KOPT-K1 (cell line): Measurements from ENCODE around the gene HERC2.
"Not testable (repeated sequence)": the region's sequence is repeated elsewhere in the genome, so short reads cannot be mapped to it uniquely, and the experiment has no call there.

Experiments used
- H3K27ac ChIP-seq: fragments of 200-600 bp; sonication (generic); 2 replicates; pipeline ENCODE4 v1.5.1; 2016; ENCODE audit warnings: antibody characterized with exemption, mild to moderate bottlenecking, low read depth, low read length; ENCODE audit not compliant: poor library complexity, severe bottlenecking
- H3K36me3 ChIP-seq: fragments of 200-600 bp; sonication (generic); 2 replicates; pipeline ENCODE4 v1.5.1; 2017; ENCODE audit warnings: antibody characterized with exemption, mild to moderate bottlenecking, low read length, moderate library complexity; ENCODE audit not compliant: insufficient read depth
- H3K9me3 ChIP-seq: fragments of 200-600 bp; sonication (generic); 2 replicates; pipeline ENCODE4 v1.5.1; 2017; ENCODE audit warnings: antibody characterized with exemption, low read length, mild to moderate bottlenecking; ENCODE audit not compliant: insufficient read depth, poor library complexity, severe bottlenecking

The HERC2 gene

DNA sequence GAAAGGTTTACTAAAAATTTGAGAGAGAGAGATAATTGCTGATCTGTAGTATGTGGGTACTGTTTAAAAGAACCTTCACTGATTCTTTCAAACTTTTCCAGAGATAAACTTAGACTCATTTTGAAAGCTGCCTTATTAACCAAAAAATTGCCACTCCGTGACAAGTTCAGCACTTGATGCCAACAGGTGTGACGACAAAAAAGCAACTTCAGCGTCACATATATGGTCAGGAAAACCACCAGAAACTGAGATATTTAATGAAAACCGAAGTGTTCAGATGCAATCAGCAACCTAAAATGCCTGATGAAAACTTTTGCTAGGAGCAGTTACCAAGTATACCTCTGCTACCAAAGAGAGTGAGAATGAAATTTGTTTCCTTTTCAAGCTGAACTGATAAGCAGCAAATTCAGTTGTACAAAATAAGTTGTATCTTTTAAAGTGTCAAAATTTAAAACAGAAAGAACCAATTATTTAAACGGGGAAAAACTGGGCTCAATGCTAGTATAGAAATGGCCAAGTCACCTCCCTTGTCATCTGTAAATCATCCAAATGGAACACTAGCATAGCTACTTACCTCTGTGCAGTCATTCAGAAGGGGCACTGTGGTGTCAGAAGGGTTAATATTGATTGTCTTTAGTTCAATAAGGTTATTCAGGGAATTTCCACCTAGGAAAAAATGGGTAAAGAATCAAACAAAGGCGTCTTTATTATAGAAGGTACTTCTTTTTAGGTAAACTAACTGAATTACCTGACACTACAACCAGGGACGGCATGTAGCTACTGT, 131.4 kb downstream of the HERC2 start:
- Histone ChIP-seq H3K27ac (no peak overlapping the region), H3K36me3 (peaks cover 65% of the 10 kb centered on the region), H3K9me3 (no peaks in the 10 kb centered on the region)

DNA sequence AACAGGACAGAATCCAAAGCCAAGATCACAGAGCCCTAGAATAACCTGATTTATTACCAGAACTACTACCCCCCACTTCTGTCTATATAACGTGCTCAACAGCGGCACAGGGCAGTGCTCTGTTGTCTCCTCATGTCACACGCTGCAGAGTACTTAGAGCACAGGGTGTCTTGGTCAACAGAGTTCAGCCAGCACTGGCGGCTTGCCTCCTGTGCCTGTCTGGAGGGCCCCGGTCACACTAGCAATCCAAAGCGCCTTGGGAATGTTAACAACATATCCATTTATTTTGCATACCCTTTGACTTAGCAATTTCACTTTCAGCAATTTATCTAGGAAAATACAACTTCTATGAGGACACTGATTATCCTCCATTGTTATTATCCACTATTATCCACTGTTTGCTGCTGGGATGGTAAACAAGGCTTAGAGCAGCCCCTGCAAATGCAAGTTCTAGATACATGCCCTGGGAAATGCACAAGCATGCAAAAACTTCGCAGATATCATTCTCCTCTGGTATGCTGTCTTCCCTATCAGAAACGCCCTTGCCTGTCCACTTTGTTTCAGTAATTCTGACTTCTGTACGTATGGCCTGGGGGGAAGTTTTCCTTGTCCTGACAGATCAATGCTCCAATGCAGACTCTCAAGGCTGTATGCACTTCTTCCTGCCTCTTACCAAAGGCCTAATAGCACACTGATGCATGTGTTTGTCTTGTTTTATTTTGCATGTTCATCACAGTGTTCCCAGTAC, 136.7 kb downstream of the HERC2 start:
- Histone ChIP-seq H3K36me3 (peaks cover 74% of the 10 kb centered on the region), H3K9me3 (no peaks in the 10 kb centered on the region), H3K27ac (no peak overlapping the region)

DNA sequence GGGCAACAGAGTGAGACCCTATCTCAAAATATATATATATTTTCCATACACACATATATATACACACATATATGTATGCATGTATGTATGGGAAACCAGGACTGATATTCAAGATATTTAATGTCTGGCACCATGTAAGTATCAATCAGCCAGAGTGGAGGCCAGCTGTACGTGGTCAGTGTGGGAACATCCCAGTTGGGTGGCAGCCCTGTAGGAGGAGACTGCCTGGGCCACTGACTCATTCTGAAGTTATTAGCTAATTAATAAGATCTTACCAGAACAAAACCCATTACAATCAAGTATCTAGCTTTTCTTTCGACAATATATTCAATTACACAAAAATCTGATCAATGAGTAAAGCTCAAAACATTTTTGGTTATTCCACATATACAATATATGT, 137.8 kb downstream of the HERC2 start:
- peaks cover 69% of the 10 kb centered on the region for H3K36me3 ChIP-seq
- no peak overlapping the region for H3K27ac ChIP-seq
- no peaks in the 10 kb centered on the region for H3K9me3 ChIP-seq

DNA sequence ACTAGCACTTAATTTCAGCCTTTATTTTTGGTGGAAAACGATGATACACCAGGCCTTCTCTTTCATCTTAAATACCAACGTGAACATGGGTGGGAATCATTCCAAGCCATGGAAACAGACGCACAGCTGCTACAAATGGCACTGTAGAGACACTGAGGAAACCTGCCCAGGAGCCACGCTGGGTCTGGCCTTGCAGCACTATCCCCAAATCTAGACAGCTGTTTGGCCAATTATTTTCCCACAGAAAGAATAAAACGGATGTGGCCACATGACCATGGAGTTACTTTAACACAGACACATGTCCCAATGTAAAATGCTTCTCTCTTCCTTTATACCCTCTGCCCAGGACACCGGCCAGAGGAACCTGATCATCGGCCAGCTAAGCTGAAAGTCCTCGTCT, 139.2 kb downstream of the HERC2 start:
- H3K36me3 ChIP-seq, result peaks cover 61% of the 10 kb centered on the region
- no peaks in the 10 kb centered on the region for H3K9me3 ChIP-seq
- H3K27ac ChIP-seq, result no peak overlapping the region

DNA sequence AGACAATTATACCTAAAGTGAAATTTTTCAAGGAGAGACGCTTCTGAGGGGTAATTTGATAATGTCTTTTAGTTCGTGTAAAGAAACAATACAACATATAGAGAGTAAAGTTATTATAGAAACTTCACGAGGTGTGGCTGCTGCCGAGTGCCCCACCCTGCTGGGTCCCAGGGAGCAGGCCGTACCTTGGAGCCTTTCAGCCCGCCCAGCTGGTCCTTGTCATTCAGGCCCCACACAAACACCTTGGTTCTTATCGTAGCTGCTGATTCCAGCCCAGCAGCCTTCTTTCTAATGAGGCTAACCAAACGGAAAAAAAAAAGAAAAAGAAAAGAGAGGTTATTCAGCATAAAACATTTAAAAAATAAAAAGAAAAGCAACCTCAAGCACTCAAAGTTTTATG, 139.8 kb downstream of the HERC2 start:
- Histone ChIP-seq H3K27ac (no peak overlapping the region), H3K9me3 (no peaks in the 10 kb centered on the region), H3K36me3 (peaks cover 59% of the 10 kb centered on the region)

DNA sequence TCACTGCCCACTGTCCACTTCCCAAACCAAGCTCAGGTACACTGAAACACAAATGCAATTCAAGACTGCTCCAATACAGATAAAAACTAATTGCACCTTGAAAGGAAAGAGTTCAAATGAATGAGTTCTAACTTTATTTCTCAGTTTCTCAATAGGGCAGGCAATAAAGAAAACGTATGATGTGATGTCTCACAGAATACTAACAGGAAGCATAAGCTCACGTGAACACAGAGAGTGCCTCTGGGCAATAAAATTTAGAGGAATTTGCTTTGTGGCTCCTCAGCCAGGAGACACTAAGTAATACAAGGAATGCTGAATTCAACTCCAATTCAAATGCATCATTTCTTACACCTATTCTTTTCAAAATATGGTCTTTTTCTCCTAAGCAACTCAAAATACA, 140.6 kb downstream of the HERC2 start:
- Histone ChIP-seq H3K27ac (no peak overlapping the region), H3K36me3 (peaks cover 59% of the 10 kb centered on the region), H3K9me3 (no peaks in the 10 kb centered on the region)

DNA sequence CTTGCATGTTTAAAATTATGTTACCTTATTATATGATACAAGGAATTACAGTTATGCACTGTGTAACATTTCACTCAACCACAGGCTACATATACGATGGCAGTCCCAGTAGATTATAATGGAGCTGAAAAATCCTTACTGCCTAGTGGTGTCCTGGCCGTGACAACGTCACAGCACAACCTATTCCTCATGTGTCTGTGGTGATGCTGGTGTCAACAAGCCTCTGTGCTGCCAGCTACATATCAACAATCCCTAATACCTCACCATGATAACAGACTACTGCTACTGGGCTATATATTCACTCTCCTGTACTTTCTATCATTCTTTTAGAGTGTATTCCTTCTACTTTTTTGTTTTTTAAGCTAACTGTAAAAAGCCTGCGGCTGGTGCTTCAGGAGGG, 142.7 kb downstream of the HERC2 start:
- no peak overlapping the region for H3K27ac ChIP-seq
- no peaks in the 10 kb centered on the region for H3K9me3 ChIP-seq
- H3K36me3 ChIP-seq, result peaks cover 48% of the 10 kb centered on the region

DNA sequence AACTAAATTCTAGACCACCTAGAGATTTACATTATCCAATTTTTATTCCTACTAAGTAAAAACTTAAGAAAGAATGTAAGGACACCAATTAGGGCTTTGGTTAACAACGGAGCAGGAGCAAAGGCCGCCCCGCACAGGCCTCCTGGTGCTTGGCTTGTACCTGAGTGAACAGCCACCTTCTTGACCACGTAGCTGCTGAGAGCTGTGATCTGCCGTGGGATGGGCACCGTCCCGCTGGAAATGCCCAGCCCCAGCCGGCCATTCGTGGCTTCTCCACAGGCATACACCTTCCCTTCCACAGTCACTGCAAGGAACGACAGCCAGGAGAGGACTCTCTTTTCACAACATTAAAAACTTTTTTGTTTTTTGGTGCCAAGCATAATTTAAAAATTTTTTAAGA, 143.3 kb downstream of the HERC2 start:
- Histone ChIP-seq H3K36me3 (peaks cover 48% of the 10 kb centered on the region), H3K9me3 (no peaks in the 10 kb centered on the region), H3K27ac (no peak overlapping the region)

DNA sequence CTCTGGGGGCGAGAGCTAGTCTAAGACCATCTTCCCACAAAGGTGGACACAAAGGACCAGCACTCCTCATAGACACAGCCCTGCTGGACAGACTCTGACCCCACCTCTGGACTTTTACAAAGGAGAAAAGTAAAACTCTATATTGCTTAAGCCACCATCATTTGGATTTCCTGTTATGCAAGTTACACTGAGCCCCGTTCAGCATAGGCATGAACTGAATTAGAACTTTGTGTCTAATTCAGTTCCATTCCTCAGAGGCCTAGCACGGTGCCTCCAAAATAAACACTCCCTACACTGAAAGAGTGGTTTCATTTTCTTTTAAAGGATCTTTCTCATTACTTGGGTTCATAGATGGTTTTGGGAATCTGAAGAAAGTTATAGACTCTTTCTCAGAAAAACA, 143.7 kb downstream of the HERC2 start:
- no peaks in the 10 kb centered on the region for H3K9me3 ChIP-seq
- peaks cover 46% of the 10 kb centered on the region for H3K36me3 ChIP-seq
- no peak overlapping the region for H3K27ac ChIP-seq

DNA sequence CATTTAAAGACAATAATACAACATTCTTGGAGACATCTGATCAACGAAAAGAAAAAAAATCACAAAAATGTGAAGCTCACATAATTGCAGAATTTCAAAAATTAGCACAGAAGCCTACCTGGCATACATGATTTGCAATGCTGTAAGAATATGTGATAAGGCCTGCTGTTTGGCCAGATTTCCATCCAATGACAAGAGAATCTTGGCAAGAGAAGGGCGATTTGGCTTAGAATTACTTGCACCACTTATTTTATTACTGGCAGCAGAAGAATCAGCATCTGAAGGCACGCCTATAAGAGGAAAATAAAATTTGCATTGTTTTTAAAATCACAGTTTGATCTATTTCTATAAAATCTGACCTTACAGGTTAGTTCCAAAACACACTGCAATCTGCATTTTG, 152.6 kb downstream of the HERC2 start:
- Histone ChIP-seq H3K9me3 (no peaks in the 10 kb centered on the region), H3K27ac (no peak overlapping the region), H3K36me3 (peaks cover 63% of the 10 kb centered on the region)

DNA sequence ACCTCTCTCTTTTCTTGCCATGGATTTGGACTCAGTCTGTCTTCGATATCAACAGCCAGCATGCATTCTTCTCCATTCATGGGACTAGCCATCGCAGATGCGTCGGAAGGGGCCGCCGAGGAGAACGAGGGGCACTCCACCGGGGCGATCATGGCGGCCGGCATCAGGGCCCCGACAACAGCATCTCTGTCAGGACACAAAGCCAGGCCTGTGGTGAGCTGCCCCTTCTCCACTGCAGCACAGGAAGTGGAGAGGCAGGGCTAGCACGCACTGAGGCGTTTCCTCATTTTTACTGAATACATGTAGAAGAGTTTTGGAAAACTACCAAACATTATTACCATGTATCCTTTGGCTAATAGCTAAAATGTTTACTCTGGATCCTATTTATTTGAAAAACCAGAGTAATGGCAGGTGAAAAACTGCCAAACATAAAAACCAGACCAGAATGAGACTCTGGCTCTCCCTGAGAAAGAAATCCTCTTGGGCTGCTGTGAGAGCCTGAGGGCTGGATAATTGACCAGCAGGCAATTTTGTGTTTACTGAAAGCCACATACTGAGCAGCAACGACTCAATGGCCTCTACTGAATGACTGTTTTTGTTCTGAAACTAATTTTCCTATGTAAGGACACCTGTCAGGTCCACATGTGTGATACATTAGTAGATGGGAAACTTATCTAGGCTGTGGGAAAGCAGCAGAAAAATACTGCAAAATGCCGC, 153.4 kb downstream of the HERC2 start:
- H3K27ac ChIP-seq, H3K9me3 ChIP-seq: not testable (repeated sequence)
- H3K36me3 ChIP-seq, result peaks cover 71% of the 10 kb centered on the region

DNA sequence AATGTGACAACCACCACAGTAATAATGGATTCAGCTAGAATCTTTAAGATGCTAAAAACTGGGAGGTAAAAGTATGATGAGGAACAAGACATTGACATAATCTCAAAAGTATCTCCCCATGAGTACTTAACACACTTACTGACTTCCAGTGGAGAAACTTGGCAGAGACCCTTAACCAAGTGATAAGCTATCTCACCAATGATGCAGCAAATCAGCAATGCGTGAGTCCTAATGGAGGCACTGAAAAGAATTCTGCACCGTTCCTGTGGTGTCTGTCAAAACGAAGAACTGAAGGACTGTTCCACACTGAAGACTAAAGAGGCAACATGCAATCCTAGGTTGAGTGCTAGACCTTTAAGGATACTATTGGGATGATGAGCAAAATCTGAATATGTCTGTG, 154.9 kb downstream of the HERC2 start:
- Histone ChIP-seq H3K9me3 (no peaks in the 10 kb centered on the region), H3K36me3 (peaks cover 84% of the 10 kb centered on the region), H3K27ac (no peak overlapping the region)

DNA sequence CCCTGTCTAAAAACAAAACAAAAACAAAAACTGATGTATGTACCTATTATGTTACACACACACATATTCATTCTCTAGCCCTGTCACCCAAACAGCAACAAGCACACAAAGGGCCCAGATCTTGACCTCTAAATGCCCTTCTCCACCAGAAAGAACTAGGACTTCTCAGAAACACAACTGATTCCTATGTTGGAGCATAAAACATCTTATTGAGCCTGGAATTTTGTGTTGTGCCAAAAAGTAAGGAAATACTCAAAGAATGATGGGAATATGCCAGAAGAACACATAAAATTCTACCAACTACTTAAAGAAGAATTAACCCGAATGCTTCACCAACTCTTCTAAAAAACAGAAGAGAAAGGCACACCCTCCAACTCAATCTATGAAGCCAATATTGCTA, 156.2 kb downstream of the HERC2 start:
- no peak overlapping the region for H3K27ac ChIP-seq
- no peaks in the 10 kb centered on the region for H3K9me3 ChIP-seq
- H3K36me3 ChIP-seq, result peaks cover 88% of the 10 kb centered on the region

DNA sequence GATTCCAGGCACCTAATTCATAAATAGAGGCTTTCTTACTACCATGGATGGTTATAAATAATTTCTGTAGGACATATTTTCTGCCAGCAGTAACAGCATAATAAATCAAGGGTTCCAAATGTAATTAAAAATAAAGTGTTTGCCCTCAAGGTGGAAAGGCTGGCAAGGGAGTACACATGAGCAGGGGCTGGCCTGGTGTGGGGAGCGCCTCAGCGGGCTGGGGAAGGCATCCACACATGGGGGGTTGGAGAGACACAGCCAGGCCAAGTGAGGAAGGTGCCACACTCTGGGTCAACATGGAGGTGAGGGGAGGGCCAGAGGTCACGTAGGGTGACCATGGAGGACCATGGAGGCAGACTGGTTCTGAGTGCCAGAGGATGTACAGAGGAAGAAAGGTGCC, 157.1 kb downstream of the HERC2 start:
- H3K9me3 ChIP-seq, result no peaks in the 10 kb centered on the region
- no peak overlapping the region for H3K27ac ChIP-seq
- H3K36me3 ChIP-seq, result peaks cover 81% of the 10 kb centered on the region

DNA sequence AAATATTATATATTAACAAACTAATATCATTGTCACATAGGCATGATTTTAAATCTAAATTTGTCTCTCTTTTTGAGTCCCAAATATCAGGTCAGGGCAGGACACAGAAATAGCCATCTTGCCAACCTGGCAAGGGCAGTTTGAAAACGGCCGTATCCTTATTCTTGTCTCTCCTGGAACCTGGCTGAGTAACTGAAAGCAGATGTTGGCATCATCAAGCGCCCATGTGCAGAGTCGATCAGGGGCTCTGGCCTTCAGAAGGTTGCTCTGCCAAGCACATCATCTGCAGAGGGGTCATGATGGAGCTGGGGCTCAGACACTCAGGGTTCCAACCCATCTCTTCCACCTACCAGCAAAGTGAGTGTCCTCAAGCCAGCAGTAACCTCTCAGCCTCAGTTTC, 167.7 kb downstream of the HERC2 start:
- Histone ChIP-seq H3K36me3 (0 out of 2 replicates have a peak, but pooled peaks cover 4% of the 10 kb centered on the region), H3K27ac (no peak overlapping the region), H3K9me3 (no peaks in the 10 kb centered on the region)
